GM19452 (cell line): Measurements from ENCODE around the gene OGFOD1.

ENCODE experiments used
- ATAC-seq: cut with Tn5 transposase; IDR thresholded peaks from one replicate; pipeline ENCODE4 v1.9.1; 2021; ENCODE audit not compliant: unreplicated experiment

OGFOD1 gene

DNA sequence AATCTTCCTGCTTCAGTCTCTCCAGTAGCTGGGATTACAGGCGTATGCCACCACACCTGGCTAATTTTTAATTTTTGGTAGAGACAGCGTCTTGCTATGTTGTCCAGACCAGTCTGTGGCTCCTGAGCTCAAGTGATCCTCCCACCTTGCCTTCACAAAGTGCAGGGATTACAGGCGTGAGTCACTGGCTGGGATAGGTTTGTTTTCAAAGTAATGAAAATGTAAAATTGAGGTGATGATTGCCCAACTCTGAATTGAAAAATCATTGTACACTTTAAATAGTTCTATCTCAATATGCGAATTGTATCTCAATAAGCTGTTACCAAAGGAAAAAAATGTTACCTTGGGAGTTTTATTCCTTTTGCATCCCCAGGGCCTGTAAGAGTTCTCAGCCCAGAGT, 24.8 kb upstream of the OGFOD1 start:
- ATAC-seq: no peak

DNA sequence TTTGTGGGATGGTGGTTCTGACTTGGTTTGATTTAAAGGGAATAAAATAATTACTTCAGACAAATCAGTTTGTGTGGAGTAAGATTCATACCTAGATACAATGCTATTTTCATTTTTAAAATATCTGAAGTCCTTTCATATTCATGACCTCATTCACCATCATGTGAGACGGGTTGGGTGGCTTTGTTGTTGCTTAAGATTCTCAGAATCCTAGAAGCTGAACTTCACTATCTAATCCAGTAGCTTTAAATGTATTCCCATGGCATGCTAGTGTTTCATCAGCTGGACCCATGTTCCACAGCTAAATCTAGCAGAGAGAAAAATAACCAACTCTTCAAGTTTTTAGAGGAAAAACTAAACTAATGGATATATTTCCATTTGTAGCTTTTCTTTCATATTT, 23.3 kb upstream of the OGFOD1 start:
- ATAC-seq: no peak

DNA sequence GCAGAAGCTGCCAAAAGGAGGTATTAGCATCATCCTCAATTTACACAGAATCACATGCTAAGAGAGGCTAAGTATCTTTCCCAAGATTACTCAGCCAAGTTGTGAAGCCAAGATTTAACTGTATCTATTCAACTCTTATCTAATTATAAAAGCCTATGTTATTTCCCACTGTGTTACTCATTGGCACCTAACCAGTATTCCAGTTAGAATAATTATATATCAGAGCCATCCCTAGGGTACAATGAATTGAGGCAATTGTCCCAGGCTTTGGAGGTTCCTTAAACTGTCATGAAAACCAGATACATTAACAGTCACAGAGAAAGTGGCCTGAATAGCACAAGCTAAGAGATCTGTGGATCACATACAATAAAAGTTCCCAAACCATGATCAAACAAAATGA, 15.1 kb upstream of the OGFOD1 start:
- no peak for ATAC-seq

DNA sequence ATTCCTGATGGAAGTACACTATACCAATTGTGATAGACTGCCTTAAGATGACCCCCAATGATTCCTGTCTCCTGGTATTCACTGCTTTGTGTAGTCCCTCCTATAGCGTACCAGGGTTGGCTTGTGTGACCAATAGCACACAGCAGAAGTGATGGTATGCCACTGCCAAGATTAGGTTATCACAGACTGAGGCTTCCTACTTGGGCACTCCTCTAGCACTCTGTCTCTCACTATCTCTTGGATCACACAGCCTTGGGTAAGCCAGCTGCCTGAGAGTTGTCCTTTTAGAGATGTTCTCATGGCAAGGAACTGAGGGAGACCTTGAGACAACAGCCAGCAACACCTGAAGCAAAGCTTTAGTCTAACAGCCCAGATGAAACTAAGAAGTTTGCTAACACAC, 13.3 kb upstream of the OGFOD1 start:
- no peak for ATAC-seq

DNA sequence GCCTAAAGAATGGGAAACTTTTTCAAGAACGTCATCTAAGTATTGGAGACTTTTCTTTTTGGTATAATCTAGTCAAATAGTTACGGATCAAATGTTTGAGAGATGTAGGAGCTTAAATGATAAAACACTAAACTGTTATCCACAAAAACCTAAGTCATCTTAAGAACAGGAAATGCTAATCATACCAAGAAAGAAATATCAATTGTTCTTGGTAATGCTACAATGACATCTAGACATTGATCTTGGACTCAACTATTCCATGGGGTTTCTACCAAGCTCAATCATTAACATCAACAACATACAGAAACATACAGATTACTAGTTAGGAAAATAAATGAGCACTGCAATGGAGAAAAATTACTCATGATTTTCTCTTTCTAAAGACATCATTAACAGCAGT, 4.1 kb upstream of the OGFOD1 start:
- ATAC-seq: no peak

DNA sequence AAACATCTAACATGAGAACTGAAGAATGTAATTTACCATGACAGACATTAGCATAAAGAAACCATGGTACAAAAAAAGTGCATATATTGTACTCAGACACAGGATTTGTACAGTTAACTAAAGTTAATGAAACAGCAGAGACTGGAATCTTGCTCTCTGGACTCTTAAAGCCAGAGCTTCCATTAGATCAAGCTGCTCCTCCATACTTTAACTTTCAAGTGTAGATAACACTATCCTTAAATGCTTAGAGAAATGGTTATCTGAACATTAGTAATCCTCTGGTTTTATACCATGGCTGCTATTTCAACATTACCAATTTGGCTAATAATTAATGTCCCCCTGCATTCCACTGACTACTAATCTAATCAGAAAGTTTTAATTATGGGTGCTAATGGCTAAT, 3.3 kb upstream of the OGFOD1 start:
- no peak for ATAC-seq

DNA sequence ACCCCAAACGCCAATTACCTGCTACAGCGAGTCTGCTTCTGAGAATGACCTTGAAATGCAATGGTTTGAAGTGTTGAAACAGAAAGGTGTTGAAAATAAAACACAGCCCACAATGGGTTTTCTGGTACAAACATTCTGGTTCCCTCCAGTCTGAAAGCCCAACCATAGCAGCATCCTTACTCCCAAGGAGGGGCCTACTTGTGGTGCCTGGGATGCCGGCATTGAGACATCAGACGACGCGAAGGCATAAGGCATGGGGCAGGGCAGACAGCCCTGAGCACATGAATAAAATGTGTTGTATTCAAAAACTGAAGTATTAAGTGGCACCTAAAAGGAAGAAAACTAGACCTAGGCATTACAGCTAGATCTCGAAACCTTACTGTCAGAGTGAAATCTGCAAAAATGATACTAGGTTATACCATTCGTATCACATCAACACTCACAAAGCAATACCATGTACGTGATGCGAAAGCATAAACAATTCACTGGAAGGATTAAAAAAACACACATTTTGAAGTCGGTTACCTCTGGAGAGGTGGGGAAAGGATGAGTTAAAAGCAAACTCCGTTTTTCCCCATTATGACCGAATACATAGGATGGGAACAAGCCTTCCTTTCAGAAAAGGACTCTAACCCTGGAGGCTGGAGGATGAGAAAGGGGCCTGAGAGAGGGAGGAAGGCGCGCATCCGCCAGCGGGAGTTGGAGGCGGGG, 924 bp upstream of the OGFOD1 start:
- ATAC-seq: no peak

DNA sequence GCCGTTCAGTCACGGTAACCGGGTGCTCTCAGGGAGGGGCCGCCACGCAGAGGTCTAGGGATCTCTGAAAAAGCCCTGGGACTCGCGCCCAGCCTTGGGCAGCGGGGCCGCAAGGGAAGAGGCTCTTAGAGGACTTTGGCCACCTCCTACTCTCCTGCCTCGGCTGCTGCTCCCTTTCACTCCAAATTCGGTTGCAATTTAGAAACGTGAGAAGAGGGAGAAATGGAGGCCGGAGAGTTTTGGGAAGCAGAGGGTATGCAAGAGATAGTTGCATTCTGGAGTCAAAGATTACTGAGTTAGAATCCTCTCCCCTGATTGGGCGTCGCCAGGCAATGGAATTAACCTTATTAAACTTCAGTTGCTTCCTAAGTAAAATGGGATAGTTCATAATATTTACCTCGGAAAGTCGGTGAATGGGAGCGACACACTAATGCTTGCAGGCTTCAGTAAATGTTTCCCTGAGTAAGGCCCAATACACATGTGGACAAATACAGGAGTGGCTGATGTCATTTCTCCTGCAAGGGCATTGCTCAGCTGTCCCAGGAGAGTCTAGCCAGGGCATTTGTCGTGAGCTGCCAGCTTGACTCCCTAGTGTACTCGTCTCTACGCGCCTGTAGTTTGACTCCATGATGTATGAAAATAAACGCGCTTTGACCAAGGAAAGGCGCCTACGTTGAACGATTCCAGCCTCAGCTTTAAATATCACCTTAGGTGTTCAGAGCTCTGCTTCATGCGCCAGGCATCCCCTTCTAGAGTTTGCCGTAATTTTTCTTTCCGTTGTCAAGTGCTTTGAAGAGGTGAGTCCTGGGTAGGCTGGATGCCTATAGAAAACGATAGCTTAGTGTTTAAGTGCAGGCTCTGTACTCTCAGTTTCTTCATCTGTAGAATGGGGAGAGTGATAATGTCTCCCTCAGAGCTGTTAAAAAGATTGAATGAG, 667 bp downstream of the OGFOD1 start:
- peak; percentile 39 for ATAC-seq

DNA sequence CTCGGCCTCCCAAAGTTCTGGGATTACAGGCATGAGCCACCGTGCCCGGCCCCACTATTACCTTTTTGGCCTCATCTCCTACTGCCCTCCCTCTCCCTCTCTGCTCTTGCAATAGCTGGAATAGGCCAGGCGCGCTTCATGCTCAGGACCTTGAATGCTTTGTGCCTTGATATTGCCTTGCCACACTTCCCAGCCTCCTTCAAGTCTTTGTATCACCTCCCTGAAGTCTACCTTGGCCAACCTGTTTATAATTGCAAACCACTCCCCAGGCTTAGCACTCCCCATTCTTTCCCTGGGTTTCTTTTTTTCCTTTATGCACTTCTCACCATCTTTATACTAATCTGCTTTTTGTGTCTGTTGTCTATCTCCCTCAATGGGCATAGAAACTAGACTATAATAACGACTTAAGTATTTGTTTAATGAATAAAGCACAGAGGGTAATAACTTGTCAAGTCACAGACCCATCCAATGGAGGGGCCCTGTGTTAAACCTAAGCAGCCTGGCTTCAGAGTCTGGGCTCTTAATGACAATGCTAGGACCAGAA, 6.6 kb downstream of the OGFOD1 start:
- ATAC-seq: no peak

DNA sequence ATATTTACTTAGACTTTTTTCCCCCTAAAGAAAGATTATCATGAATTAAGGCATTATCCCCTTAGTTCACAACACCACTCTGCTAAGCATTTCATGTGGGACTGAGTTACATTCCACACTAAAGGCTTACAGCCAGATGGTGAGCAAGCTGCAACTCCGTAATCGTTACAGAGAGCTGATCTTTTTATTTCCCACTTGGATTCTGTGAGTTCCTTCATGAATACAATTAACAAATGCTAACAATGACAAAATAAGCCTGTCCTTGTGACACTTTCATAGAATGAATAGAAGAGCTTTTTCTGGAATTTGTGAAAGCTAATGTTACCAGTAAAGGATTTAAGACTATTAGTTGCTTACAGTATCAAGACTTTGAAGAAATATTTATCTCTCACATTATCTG, 8.7 kb downstream of the OGFOD1 start:
- no peak for ATAC-seq

DNA sequence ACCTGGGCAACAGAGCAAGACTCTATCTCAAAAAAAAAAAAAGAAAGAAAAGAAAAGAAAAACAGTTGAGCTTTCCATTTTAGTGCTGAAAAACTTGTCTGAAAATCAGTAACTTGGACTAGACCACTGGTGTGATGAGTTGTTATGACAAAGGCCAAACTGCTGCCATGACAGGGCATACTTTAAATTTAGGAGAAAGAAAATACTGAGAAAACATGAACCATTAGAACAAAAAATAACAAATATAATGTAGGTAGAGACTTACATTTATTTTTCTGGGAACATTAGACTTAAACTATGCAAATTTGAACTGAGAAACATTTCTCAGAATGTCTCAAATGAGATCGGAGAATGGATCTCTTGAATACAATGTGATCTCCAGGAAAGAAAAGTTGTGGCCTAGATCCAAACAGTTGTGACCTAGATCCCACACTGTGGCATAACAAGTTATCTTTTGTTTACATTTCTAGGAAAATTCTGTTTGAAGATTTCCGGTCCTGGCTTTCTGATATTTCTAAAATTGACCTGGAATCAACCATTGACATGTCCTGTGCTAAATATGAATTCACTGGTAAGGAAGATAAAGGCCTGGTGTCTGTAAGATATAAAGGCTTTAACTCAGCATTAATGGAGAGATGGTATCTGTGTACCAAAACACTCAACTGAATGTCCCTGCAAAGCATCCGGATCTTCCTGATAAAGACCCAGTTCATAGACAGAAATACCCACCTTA, 10.9 kb downstream of the OGFOD1 start:
- ATAC-seq: no peak

DNA sequence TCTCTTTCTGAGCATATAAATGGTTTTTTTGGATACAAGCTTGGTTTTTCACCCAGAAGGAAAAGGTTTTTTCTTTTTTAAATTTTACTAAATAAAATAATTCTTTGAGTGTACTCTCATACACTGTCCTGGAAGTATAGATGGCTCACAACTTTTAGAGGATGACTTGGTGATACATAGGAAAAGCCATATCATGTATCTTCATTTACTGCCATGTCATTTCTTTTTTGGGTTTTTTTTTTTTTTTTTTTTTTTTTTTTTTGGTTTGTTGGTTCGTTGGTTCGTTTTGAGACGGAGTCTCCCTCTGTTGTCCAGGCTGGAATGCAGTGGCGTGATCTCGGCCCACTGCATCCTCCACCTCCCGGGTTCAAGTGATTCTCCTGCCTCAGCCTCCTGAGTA, 11.8 kb downstream of the OGFOD1 start:
- ATAC-seq: no peak

DNA sequence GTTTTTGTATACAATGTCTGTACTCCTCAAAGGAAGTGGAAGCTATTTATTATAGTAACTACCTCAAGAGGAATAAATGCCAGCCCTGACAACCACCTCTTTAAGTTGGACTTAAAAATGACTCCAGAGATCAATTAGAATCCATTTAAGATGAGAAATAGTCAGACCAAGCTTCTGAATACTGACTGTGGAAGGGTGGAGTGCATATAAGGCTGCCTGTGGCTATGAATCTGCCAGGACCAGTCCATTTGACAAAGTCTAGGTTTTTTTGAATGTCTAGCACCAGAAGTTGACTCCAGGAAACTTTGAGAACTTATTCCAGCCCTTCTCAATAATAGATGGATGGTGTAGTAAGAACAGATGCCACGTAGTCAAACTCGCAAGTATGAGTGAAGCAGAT, 15.0 kb downstream of the OGFOD1 start:
- no peak for ATAC-seq

DNA sequence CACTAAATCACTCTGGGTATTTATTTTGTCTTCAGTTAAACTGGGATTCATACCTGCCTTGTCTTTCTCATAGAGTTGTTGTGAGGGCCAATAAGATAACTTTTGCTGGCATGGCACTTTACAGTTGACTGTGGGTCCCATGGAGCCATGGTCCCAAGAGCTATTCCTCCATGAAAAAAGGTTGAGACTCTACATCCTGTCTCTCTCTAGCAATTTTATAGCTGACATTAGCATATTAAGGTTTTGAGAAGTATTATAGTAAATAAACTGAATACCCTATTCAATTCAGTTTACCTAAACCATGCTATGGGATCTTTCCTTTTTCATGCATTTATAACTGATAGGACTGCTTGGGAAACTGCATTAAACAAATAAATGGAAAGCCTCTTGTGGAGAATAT, 17.4 kb downstream of the OGFOD1 start:
- ATAC-seq: no peak

DNA sequence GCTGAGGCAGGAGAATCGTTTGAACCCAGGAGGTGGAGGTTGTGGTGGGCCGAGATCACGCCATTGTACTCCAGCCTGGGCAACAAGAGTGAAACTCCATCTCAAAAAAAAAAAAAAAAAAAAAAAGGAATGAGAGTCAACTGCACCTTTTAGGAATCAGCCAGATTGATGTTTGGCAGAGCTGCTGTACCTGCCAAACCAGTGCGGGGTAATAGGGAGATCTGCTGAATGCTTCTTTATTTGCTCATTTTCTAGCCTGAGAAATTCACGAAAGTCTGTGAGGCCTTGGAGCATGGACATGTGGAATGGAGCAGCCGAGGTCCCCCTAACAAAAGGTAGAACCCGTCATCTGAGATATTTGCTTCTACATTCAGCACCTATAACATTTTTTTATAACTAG, 18.4 kb downstream of the OGFOD1 start:
- no peak for ATAC-seq

DNA sequence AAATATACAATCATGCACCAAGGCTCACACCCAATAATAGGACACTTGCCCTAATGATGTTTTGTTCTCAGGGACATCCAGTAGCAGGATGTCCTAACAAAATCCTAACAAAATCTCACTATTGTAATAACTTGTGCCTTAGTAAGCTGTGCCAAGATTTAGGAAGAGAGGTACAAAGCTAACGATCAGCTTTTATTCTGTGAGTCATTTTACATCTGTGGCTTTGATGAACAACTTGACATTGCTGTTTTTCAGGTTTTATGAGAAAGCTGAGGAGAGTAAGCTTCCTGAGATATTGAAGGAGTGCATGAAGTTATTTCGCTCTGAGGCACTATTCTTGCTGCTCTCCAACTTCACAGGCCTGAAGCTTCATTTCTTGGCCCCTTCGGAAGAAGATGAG, 18.9 kb downstream of the OGFOD1 start:
- no peak for ATAC-seq

DNA sequence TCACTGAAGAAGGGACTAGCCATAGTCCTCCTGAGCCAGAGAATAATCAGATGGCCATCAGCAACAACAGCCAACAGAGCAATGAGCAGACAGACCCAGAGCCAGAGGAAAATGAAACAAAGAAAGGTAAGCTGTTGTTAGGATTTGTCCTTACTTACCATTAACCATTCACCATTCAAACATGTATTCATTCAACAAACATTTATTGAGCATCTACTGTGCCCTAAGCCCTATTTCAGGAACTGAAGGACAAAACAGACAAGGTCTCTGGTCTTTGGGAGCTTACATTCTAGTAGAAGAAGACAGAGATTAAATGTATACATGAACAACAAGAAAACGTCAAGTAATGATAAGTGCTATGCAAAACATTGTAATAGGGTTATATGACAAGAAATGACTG, 19.3 kb downstream of the OGFOD1 start:
- no peak for ATAC-seq

DNA sequence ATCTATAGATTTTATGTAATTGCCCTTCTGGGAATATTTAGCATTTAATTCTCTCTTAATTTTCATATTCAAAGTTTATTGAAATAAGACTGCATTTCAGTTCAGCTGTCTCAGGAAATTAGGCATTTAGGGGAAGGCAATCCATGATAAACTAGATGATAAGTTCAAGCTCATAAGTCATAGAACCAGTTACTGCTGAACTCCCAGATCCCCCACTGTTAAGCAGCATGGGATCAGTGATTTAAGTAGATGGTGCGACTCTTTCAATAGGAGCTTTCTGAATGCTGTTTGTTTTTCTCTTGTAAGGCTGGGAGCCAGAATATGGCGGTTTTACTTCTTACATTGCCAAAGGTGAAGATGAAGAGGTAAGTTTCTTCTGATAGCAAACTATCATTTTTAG, 23.8 kb downstream of the OGFOD1 start:
- ATAC-seq: no peak

DNA sequence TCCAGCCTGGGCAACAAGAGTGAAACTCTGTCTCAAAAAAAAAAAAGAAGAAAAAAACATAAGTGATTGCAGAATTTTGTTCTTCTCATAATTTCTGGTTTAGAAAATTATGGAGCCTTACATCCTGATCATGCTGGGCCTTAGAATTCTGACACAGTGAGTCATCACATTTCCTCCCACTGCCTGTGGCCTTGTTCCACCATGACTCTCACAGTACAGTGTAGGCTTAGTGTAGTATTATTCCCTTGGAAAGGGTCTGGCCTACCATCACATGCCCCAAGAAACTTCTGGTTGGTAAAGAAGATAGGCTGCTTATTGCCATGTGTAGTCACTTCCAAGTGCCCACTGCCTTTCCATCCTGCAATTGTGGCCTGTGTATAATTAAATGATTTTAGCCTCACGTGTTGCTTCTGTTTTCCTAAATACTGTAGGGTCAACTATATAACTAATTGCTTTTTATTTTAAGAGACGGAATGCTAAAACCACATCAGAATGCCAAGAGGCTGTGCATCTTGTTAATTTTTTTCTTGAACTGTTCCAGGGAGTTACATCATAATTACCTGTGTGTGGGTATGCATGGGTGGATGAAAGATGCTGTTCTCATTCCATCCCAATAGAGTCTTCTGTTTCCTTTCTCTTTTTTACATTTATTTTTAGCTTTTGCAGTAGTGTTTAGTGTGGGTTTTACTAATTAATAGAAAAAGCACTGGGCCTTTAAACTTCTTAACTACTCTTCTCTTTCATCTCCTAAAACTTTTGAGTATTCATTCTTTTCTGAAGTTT, 25.9 kb downstream of the OGFOD1 start:
- no peak for ATAC-seq

DNA sequence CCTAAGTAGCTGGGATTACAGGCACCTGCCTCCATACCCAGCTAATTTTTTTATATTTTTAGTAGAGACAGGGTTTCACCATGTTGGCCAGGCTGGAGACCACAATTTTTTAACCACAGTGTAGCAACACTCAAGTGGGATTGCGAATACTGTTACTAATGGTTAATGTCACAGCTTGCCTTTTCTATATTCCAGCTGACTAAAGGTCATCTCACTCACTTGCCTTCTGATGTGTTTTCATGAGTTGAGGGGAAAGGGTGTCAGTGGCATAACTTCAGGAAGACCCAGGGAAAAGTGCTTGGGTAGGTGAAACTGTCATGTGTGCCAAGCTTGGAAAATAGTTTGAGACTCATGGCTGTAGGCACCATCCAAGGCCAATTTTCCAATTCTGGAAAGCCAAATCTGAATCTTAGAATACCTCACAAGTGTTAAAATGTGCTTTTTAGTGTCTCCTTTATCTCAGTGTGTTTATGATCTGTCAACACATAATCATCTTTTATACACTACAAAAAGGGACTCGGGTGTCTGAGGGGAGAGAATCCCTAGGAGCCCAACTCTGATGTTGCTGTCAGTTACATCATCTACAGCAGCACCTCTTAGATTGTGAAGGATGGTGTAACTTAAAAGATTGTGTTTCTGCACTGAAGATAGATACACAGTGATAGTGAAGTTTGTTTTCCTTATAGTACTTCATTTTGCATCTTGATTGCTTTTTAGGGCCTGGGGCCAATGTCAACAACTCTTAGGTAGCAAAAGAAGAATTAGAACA, 27.1 kb downstream of the OGFOD1 start:
- no peak for ATAC-seq
